ENCODE results near the gene PACSIN1. TPM values are rescaled to one million over a fixed set of nuclear protein-coding genes. Genes with fewer than 3 reads are reported as not detected.
"Not testable (repeated sequence)": the region's sequence is repeated elsewhere in the genome, so short reads cannot be mapped to it uniquely, and the experiment has no call there.

Gene PACSIN1
- total RNA-seq, 2 donors from 2014 or later, result 0.52 TPM; not detected in 1

- no peak for DNase-seq
- 68 to 82% methylated on average over 4 to 5 of the region's 5 CpGs for WGBS, 2 donors
- H3K27me3 ChIP-seq, result no peaks in the 10 kb centered on the region
- no peaks in the 10 kb centered on the region for H3K36me3 ChIP-seq (replicated peaks in 1 of 2; ENCODE audit: insufficient read depth in 1 of 2, low read depth in 2 of 2)
- no peak for TF ChIP-seq POLR2A (IDR thresholded peaks at IDR 0.05)
- TF ChIP-seq CTCF (IDR thresholded peaks at IDR 0.05), result no peak
- H3K9me3 ChIP-seq, result no peaks in the 10 kb centered on the region
- peaks cover 1% of the 10 kb centered on the region for H3K4me1 ChIP-seq
- intact Hi-C loops (cut with DNase I), result no loop called here
- no peak for ATAC-seq
- H3K4me3 ChIP-seq, result no peak overlapping the region
- H3K27ac ChIP-seq, result no peak overlapping the region
Observed at GRCh38 chr6:34476921-34477320, 11.0 kb downstream of the PACSIN1 start.

GRCh38 chr6:34478796-34479195 lies 12.9 kb downstream of the PACSIN1 start:
- 92 to 96% methylated on average over 4 of the region's 4 CpGs for WGBS, 2 donors
- no peak for DNase-seq
- Histone ChIP-seq H3K4me3 (no peak overlapping the region), H3K36me3 (replicated peaks in 1 of 2; ENCODE audit: insufficient read depth in 1 of 2, low read depth in 2 of 2) (no peaks in the 10 kb centered on the region), H3K4me1 (no peaks in the 10 kb centered on the region), H3K27ac (no peak overlapping the region), H3K27me3 (no peaks in the 10 kb centered on the region), H3K9me3 (no peaks in the 10 kb centered on the region)
- no peak for ATAC-seq
- intact Hi-C loops (cut with DNase I), result no loop called here
- TF ChIP-seq CTCF (IDR thresholded peaks at IDR 0.05), result no peak
- no peak for TF ChIP-seq POLR2A (IDR thresholded peaks at IDR 0.05)

- 91 to 98% methylated on average over 5 of the region's 5 CpGs for WGBS, 2 donors
- H3K4me1 ChIP-seq; H3K4me3 ChIP-seq; H3K36me3 ChIP-seq (replicated peaks in 1 of 2; ENCODE audit: insufficient read depth in 1 of 2, low read depth in 2 of 2); ATAC-seq; H3K27ac ChIP-seq; H3K9me3 ChIP-seq; H3K27me3 ChIP-seq; DNase-seq; intact Hi-C loops (cut with DNase I): not testable (repeated sequence)
Observed at GRCh38 chr6:34483781-34484180, 17.9 kb downstream of the PACSIN1 start.

GRCh38 chr6:34484391-34484790 lies 18.5 kb downstream of the PACSIN1 start:
- H3K4me1 ChIP-seq, result no peaks in the 10 kb centered on the region
- H3K4me3 ChIP-seq, result no peak overlapping the region
- TF ChIP-seq POLR2A (IDR thresholded peaks at IDR 0.05) (no peak), CTCF (IDR thresholded peaks at IDR 0.05) (no peak)
- H3K27ac ChIP-seq, result no peak overlapping the region
- H3K9me3 ChIP-seq, result no peaks in the 10 kb centered on the region
- ATAC-seq (no peak), DNase-seq (no peak)
- intact Hi-C loops (cut with DNase I), result no loop called here
- no peaks in the 10 kb centered on the region for H3K27me3 ChIP-seq
- 60 to 86% methylated on average over 1 of the region's 1 CpG for WGBS, 2 donors
- no peaks in the 10 kb centered on the region for H3K36me3 ChIP-seq (replicated peaks in 1 of 2; ENCODE audit: insufficient read depth in 1 of 2, low read depth in 2 of 2)

- intact Hi-C loops (cut with DNase I), result no loop called here
- no peaks in the 10 kb centered on the region for H3K4me1 ChIP-seq
- no peaks in the 10 kb centered on the region for H3K9me3 ChIP-seq
- DNase-seq (no peak), ATAC-seq (no peak)
- TF ChIP-seq CTCF (IDR thresholded peaks at IDR 0.05), result no peak
- no peak for TF ChIP-seq POLR2A (IDR thresholded peaks at IDR 0.05)
- 62 to 85% methylated on average over 7 of the region's 7 CpGs for WGBS, 2 donors
- H3K36me3 ChIP-seq (replicated peaks in 1 of 2; ENCODE audit: insufficient read depth in 1 of 2, low read depth in 2 of 2), result no peaks in the 10 kb centered on the region
- no peaks in the 10 kb centered on the region for H3K27me3 ChIP-seq
- no peak overlapping the region for H3K4me3 ChIP-seq
- H3K27ac ChIP-seq, result no peak overlapping the region
Observed at GRCh38 chr6:34484899-34485298, 19.0 kb downstream of the PACSIN1 start.
